ENCODE data around the gene GNB3. TPM values are rescaled to one million over a fixed set of nuclear protein-coding genes. Genes with fewer than 3 reads are reported as not detected.

Gene GNB3
- total and polyA plus RNA-seq, 2 donors (not counting 3 experiments of a cell fraction or from before 2014, with no cell fraction given), result 9.4 to 12.0 TPM

GRCh38 chr12:6817662-6818157, 23.0 kb upstream of the GNB3 start:
- intact Hi-C loops (cut with micrococcal nuclease), result no loop called here
- H3K27me3 ChIP-seq (ENCODE audit: control insufficient read depth in 2 of 2, insufficient read depth in 2 of 2, low read length in 2 of 2), result peaks cover 3 to 5% of the 10 kb centered on the region in 2 experiments

More at GRCh38 chr12:6817662-6818157, 23.0 kb upstream of the GNB3 start:
- TF ChIP-seq EZH2 (IDR thresholded peaks at IDR 0.05; ENCODE audit: borderline replicate concordance, low read depth, low read length, severe bottlenecking) (no peak), POLR2A (IDR thresholded peaks at IDR 0.05; ENCODE audit: low read depth, low read length) (no peak), FOS (IDR thresholded peaks at IDR 0.05; ENCODE audit: borderline replicate concordance, insufficient read depth, low read length) (no peak), JUN (IDR thresholded peaks at IDR 0.05; ENCODE audit: borderline replicate concordance, insufficient read depth, insufficient read length, low read depth) (no peak), POLR2AphosphoS5 (IDR thresholded peaks at IDR 0.05; ENCODE audit: insufficient read depth, low read depth, low read length) (no peak), MYC (IDR thresholded peaks at IDR 0.05; ENCODE audit: low read depth, low read length) (no peak), GATA2 (IDR thresholded peaks at IDR 0.05; ENCODE audit: insufficient read depth, insufficient read length, low read depth, low read length) (no peak), CTCF (IDR thresholded peaks at IDR 0.05; ENCODE audit: extremely low read depth in 1 of 2, insufficient read depth in 1 of 2, low read depth in 1 of 2, low read length in 2 of 2) (no peak), MAX (IDR thresholded peaks at IDR 0.05; ENCODE audit: insufficient read depth, insufficient read length) (no peak)
- BruUV-seq (replicated peaks), result no TSS peak
- DNase-seq (ENCODE audit: low read depth, low spot score) (no peak), FAIRE-seq (no peak)
- Histone ChIP-seq H3K79me2 (ENCODE audit: control insufficient read depth, insufficient read depth, low read length) (no peaks in the 10 kb centered on the region), H3K9me3 (replicated peaks; ENCODE audit: control insufficient read depth, insufficient read depth, low read length) (no peaks in the 10 kb centered on the region), H3K27ac (ENCODE audit: insufficient read depth, low read depth, low read length) (no peak overlapping the region), H3K4me1 (ENCODE audit: control insufficient read depth, extremely low read depth, insufficient read depth, low read length) (peaks cover 12% of the 10 kb centered on the region), H3K9me1 (replicated peaks; ENCODE audit: control insufficient read depth, extremely low read depth, insufficient read depth, low read length) (no peaks in the 10 kb centered on the region), H3K4me2 (ENCODE audit: insufficient read depth, low read length) (no peak overlapping the region), H3K9ac (replicated peaks; ENCODE audit: extremely low read depth, insufficient read depth, low read length) (no peak overlapping the region), H4K20me1 (replicated peaks; ENCODE audit: control insufficient read depth, extremely low read depth, insufficient read depth, low read length) (no peaks in the 10 kb centered on the region), H3K36me3 (ENCODE audit: control insufficient read depth in 2 of 2, extremely low read depth in 1 of 2, insufficient read depth in 2 of 2, low read length in 2 of 2) (no peaks in the 10 kb centered on the region), H2AFZ (ENCODE audit: low read depth, low read length) (no peak overlapping the region), H3K4me3 (replicated peaks in 1 of 3; ENCODE audit: insufficient read depth in 1 of 3, low read depth in 1 of 3, low read length in 3 of 3) (no peak overlapping the region)
- dilution Hi-C loops (cut with MboI; ENCODE audit: extremely low pct_ligation_motif_present, low sequenced_read_pairs), result no loop called here
- ChIA-PET POLR2A (no interaction called here), CTCF (no interaction called here)

Measured in endothelial cell of umbilical vein (primary cell).